Ovary (tissue), 9 donors: ENCODE data around the gene HLA-DPB1. TPM values are rescaled to one million over a fixed set of nuclear protein-coding genes. Genes with fewer than 3 reads are reported as not detected.

Experiments
- DNase-seq, 5 donors: peaks; one replicate each; pipeline ENCODE4 v3.0.0-alpha.2; 2019 to 2020
- H3K27ac ChIP-seq, 2 donors: fragments of 200-600 bp; one replicate each; pipeline versions ENCODE4 v1.5.1 to v1.8.0; 2019 to 2022
- H3K27me3 ChIP-seq: fragments of 200-600 bp; one replicate; pipeline ENCODE4 v1.8.0; 2022
- H3K36me3 ChIP-seq: fragments of 200-600 bp; sonication (generic); one replicate; pipeline ENCODE4 v1.5.1; 2019
- H3K4me1 ChIP-seq: one replicate; pipeline ENCODE4 v1.8.1; 2013; ENCODE audit warnings: mild to moderate bottlenecking, moderate library complexity; ENCODE audit not compliant: insufficient read depth
- H3K4me3 ChIP-seq: fragments of 200-600 bp; sonication (generic); one replicate; pipeline ENCODE4 v1.5.1; 2017
- H3K9me3 ChIP-seq, 2 donors: fragments of 200-600 bp in 1 of 2; sonication (generic) in 1 of 2; one replicate each; pipeline versions ENCODE4 v1.5.1 to v1.8.1; 2013 to 2019; ENCODE audit warnings: mild to moderate bottlenecking in 1 of 2, moderate library complexity in 1 of 2
- CTCF ChIP-seq, 3 donors: fragments of 450-650 bp in 2 of 3; fragments of 200-600 bp in 1 of 3; IDR thresholded peaks; one replicate each; pipeline versions ENCODE4 v1.5.1 to v1.8.0; 2016 to 2022; ENCODE audit warnings: antibody characterized with exemption in 3 of 3, mild to moderate bottlenecking in 1 of 3
- EP300 ChIP-seq: sonication (generic); formaldehyde crosslinking; IDR thresholded peaks from one replicate; pipeline ENCODE4 v1.6.1; 2017; ENCODE audit warnings: antibody characterized with exemption
- POLR2A ChIP-seq: fragments of 450-650 bp; IDR thresholded peaks from one replicate; pipeline ENCODE4 v1.6.1; 2017; ENCODE audit warnings: antibody characterized with exemption, mild to moderate bottlenecking, moderate library complexity
- WGBS, 3 donors: extraction: QIAGEN DNeasy Blood & Tissue Kit in 1 of 3; methylation state at CpG; one replicate each; pipeline versions ENCODE4 v1.1.5 to v1.1.7; 2013 to 2017; 5-methylcytosine and 5-hydroxymethylcytosine counted together
- intact Hi-C, 4 donors: fragments of 100-400 bp; cut with DNase I; formaldehyde crosslinking; loops; one replicate each; pipeline versions ENCODE4 v1.11.0 to v1.15.1; 2022 to 2023
- polyA plus RNA-seq, 2 donors: library from polyadenylated mRNA; stranded (reverse); fragments of 200-250 nt in 1 of 2; fragments of 350-450 nt in 1 of 2; fragmentation: Illumina TruSeq in 1 of 2; extraction: RNeasy Lipid Tissue Mini Kit (QIAGEN cat#74804) in 1 of 2; gene quantifications; one replicate each; pipeline ENCODE4 v1.2.3, GENCODE V29; 2013 to 2014
- total RNA-seq, 7 donors: library from RNA; depleted of rRNA in 2 of 7; stranded (reverse); fragments of >200 nt in 2 of 7; fragmentation: NEBNext Ultra II Directional in 3 of 7; extraction: Animal tissue kit (Norgen Biotek cat#: 25700) in 3 of 7; gene quantifications; one replicate each; pipeline versions ENCODE4 v1.1.0 to v1.2.4, GENCODE V29; 2016 to 2023
- donor health status: DM: no; HTN: no; CAD: no; lungs with moderate emphysema.
- donor health status: DM: no; HTN: no; CAD: no.
- donor health status: Bipolar disorder and iron deficiency.
- donor health status: DM: yes; HTN: yes; CAD: no.
- donor health status: DM: no; HTN: no; CAD: no.
- donor health status: DM: yes; HTN: yes; CAD: no.

The HLA-DPB1 gene
- total and polyA plus RNA-seq, 9 donors: 19.4 to 120 (median 44.7) TPM

- intact Hi-C loops: no loop called here
- no peak overlapping the region for H3K27ac ChIP-seq
- H3K36me3 ChIP-seq: no peaks in the 10 kb centered on the region
- no peak for TF ChIP-seq POLR2A
- no peak for TF ChIP-seq EP300
- TF ChIP-seq CTCF (IDR thresholded peaks at IDR 0.05): no peak
- no peaks in the 10 kb centered on the region for H3K4me1 ChIP-seq
- H3K9me3 ChIP-seq: no peaks in the 10 kb centered on the region
- 85 to 91% (median 90%) methylated on average over 1 of the region's 1 CpG for WGBS, 3 donors
- H3K4me3 ChIP-seq: no peak overlapping the region
- DNase-seq: no peak
- H3K27me3 ChIP-seq: no peaks in the 10 kb centered on the region
These were observed 41.2 kb upstream of the HLA-DPB1 start for GRCh38 chr6:33034554-33034953.

GRCh38 chr6:33036535-33036934 is 39.3 kb upstream of the HLA-DPB1 start:
- no peaks in the 10 kb centered on the region for H3K36me3 ChIP-seq
- H3K4me1 ChIP-seq: no peaks in the 10 kb centered on the region
- no peaks in the 10 kb centered on the region for H3K9me3 ChIP-seq
- H3K27me3 ChIP-seq: no peaks in the 10 kb centered on the region
- no peak overlapping the region for H3K27ac ChIP-seq
- no peak overlapping the region for H3K4me3 ChIP-seq
- intact Hi-C loops: no loop called here
- WGBS, 3 donors: 57 to 74% (median 72%) methylated on average over 1 of the region's 1 CpG
- no peak for TF ChIP-seq POLR2A
- no peak for TF ChIP-seq EP300
- no peak for TF ChIP-seq CTCF (IDR thresholded peaks at IDR 0.05)
- DNase-seq: no peak

DNA sequence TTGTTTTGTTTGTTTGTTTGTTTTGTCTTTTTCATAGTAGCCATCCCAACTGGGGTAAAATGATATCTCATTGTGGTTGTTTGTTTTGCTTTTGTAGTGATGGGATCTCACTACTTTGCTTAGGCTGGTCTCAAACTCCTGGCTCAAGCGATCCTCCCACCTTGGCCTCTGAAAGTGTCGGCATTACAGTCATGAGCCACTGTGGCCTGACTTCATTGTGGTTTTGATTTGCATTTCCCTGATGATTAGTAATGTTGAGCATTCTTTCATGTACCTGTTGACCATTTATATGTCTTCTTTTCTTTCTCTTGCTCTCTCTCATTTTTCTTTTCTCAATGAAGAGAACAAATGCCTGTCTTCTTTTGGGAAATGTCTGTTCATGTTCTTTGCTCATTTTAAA is 35.6 kb upstream of the HLA-DPB1 start:
- intact Hi-C loops: no loop called here
- TF ChIP-seq EP300 (no peak), POLR2A (no peak), CTCF (IDR thresholded peaks at IDR 0.05) (no peak)

GRCh38 chr6:33049323-33050013 is 26.3 kb upstream of the HLA-DPB1 start:
- 43 to 52% (median 50%) methylated on average over 9 of the region's 9 CpGs for WGBS, 3 donors
- TF ChIP-seq EP300 (no peak), POLR2A (no peak), CTCF (IDR thresholded peaks at IDR 0.05) (no peak)
- H3K27ac ChIP-seq: no peak overlapping the region
- intact Hi-C loops: no loop called here
- no peak overlapping the region for H3K4me3 ChIP-seq
- no peaks in the 10 kb centered on the region for H3K9me3 ChIP-seq
- no peaks in the 10 kb centered on the region for H3K4me1 ChIP-seq
- no peaks in the 10 kb centered on the region for H3K36me3 ChIP-seq
- no peak for DNase-seq
- H3K27me3 ChIP-seq: no peaks in the 10 kb centered on the region

More for the DNA sequence above, 35.6 kb upstream of the HLA-DPB1 start:
- H3K27ac ChIP-seq: no peak overlapping the region
- no peaks in the 10 kb centered on the region for H3K9me3 ChIP-seq
- no peak for DNase-seq
- no peaks in the 10 kb centered on the region for H3K36me3 ChIP-seq
- H3K27me3 ChIP-seq: no peaks in the 10 kb centered on the region
- H3K4me1 ChIP-seq: no peaks in the 10 kb centered on the region
- 90 to 95% (median 93%) methylated on average over 2 of the region's 2 CpGs for whole genome bisulfite sequencing, 3 donors
- no peak overlapping the region for H3K4me3 ChIP-seq
